ENCODE data around the gene CMSS1.

DNA sequence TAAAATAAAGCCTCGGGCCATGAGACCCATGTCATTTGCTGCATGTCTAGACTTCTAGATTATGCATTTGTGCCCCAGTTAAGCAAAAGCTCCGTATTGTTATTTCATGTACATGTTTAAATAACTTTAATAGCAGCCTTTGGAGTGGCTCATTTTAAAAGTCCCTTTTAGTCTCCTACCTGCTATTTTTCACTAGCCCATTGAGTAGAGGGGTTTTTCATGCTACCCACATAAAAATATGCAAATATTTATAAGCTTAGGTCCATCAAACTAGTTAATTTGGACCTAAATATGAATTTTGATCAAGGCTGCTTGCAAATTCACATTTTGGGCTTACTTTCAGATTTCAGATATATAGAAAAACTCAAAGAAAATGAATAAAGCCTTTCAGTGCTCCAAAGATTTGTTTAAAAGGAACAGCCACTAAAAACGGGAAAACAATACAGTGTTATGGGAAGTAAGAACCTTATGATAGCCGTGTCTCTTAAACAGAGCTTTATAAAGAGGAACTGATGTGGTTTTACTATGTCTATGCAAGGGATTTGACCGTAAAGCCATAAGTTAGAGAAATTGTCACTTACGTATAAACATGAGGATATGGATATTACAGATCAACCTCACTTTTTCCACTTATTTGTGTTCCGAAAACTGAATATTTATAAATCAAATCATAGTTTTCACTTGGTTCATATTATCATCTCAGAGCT lies 266.6 kb downstream of the CMSS1 start:
- TF ChIP-seq CTCF (IDR thresholded peaks at IDR 0.05; ENCODE audit: poor library complexity, severe bottlenecking) (no peak), TAF1 (IDR thresholded peaks at IDR 0.05; ENCODE audit: low read depth) (no peak), EP300 (conservative IDR thresholded peaks at IDR 0.05; ENCODE audit: poor library complexity, severe bottlenecking) (no peak), MXI1 (conservative IDR thresholded peaks at IDR 0.05; ENCODE audit: poor library complexity, severe bottlenecking) (no peak), EZH2 (IDR thresholded peaks at IDR 0.05; ENCODE audit: borderline replicate concordance, insufficient read depth, low read length, poor library complexity, severe bottlenecking) (no peak), POLR2AphosphoS5 (IDR thresholded peaks at IDR 0.05) (no peak), SMC3 (conservative IDR thresholded peaks at IDR 0.05; ENCODE audit: poor library complexity) (no peak), RAD21 (conservative IDR thresholded peaks at IDR 0.05) (no peak)
- TF ChIP-seq, protein P1, sequence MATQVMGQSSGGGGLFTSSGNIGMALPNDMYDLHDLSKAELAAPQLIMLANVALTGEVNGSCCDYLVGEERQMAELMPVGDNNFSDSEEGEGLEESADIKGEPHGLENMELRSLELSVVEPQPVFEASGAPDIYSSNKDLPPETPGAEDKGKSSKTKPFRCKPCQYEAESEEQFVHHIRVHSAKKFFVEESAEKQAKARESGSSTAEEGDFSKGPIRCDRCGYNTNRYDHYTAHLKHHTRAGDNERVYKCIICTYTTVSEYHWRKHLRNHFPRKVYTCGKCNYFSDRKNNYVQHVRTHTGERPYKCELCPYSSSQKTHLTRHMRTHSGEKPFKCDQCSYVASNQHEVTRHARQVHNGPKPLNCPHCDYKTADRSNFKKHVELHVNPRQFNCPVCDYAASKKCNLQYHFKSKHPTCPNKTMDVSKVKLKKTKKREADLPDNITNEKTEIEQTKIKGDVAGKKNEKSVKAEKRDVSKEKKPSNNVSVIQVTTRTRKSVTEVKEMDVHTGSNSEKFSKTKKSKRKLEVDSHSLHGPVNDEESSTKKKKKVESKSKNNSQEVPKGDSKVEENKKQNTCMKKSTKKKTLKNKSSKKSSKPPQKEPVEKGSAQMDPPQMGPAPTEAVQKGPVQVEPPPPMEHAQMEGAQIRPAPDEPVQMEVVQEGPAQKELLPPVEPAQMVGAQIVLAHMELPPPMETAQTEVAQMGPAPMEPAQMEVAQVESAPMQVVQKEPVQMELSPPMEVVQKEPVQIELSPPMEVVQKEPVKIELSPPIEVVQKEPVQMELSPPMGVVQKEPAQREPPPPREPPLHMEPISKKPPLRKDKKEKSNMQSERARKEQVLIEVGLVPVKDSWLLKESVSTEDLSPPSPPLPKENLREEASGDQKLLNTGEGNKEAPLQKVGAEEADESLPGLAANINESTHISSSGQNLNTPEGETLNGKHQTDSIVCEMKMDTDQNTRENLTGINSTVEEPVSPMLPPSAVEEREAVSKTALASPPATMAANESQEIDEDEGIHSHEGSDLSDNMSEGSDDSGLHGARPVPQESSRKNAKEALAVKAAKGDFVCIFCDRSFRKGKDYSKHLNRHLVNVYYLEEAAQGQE (IDR thresholded peaks at IDR 0.05; ENCODE audit: borderline replicate concordance), result no peak
